HCEC 1CT (cell line): Measurements from ENCODE around the gene CDH5.
"Not testable (repeated sequence)": the region's sequence is repeated elsewhere in the genome, so short reads cannot be mapped to it uniquely, and the experiment has no call there.

Experiments used
- DNase-seq: peaks from one replicate; pipeline ENCODE4 v3.0.0-alpha.2; 2017

Gene CDH5, protein sequence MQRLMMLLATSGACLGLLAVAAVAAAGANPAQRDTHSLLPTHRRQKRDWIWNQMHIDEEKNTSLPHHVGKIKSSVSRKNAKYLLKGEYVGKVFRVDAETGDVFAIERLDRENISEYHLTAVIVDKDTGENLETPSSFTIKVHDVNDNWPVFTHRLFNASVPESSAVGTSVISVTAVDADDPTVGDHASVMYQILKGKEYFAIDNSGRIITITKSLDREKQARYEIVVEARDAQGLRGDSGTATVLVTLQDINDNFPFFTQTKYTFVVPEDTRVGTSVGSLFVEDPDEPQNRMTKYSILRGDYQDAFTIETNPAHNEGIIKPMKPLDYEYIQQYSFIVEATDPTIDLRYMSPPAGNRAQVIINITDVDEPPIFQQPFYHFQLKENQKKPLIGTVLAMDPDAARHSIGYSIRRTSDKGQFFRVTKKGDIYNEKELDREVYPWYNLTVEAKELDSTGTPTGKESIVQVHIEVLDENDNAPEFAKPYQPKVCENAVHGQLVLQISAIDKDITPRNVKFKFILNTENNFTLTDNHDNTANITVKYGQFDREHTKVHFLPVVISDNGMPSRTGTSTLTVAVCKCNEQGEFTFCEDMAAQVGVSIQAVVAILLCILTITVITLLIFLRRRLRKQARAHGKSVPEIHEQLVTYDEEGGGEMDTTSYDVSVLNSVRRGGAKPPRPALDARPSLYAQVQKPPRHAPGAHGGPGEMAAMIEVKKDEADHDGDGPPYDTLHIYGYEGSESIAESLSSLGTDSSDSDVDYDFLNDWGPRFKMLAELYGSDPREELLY

DNA sequence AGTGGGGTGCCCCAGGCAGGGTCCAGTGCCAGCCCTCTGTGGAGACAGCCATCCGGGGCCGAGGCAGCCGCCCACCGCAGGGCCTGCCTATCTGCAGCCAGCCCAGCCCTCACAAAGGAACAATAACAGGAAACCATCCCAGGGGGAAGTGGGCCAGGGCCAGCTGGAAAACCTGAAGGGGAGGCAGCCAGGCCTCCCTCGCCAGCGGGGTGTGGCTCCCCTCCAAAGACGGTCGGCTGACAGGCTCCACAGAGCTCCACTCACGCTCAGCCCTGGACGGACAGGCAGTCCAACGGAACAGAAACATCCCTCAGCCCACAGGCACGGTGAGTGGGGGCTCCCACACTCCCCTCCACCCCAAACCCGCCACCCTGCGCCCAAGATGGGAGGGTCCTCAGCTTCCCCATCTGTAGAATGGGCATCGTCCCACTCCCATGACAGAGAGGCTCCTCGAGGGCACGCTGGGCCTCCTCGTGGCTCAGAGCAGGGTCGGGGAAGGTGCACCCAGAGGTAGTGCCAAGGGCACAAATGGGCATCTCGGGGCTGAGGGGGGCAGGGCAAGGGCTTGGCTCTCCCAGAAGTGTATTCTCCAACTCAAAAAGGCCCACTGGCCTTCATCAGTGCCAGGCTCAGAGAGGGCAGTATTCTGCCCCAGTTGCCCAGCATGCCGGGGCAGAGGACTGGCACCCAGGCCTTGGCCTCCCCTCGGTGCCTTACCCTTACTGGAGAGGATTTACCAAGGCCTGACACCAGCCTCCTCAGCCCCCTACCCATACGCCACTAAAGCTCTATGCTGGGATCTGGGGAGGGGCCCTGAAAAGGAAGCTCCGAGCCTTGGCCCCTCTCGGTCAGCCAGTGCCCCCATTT lies at the start of gene CDH5:
TSS of gene CDH5 (plus strand) at position 259 of the 867 bp plus-strand sequence. CDS start 12,647 bp downstream, outside the sequence.
- DNase-seq = no peak

DNA sequence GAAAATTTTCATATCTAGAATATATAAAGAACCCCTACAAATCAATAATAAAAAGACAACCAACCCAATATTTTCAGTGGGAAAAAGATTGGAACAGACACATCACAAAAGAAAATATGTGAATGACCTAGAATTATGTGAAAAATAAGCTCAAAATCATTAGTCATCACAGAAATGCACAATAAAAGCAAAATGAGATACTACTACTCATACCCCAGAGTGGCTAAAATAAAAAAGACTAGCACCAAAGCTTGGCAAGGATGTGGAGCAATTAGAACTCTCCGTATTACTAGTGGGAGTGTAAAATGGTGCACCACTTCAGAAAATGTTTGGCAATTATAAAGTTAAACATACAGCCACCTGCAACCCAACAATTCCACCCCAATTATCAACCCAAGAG lies 48.0 kb upstream of the CDH5 start:
- no peak for DNase-seq

DNA sequence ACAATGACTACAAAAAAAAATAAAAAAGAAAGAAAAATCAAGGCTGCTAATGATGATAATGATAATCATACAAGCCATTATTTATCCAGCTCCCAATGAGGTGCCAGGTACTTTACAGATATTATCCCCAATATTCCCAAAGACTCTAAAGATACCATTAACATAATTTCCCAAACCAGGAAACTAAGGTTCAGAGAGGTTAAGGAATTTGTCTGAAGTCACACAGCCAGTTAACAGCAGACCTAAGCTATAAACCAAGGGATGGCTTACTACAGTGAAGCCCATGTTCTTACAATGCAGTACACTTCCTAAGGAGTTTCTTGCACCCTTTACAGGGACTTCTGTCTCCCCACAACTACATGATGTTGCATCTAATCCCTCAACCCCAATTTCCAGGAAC lies 45.7 kb upstream of the CDH5 start:
- no peak for DNase-seq

DNA sequence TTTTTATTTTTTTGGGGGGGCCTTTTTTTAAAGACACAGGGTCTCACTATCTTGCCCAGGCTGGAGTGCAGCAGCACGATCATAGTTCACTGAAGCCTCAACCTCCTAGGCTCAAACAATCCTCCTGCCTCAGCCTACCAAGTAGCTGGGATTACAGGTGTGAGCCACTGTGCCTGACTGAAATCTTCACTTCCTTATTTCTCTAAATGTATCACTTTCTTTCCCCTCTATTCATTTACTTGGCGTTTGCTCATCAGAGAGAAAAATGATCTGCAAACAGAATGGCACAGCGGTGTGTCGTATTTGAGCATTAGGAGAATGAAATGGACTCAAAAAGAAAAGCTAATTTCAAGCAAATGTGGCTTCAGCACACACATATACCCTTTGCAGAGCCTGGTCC lies 44.3 kb upstream of the CDH5 start:
- DNase-seq = no peak

DNA sequence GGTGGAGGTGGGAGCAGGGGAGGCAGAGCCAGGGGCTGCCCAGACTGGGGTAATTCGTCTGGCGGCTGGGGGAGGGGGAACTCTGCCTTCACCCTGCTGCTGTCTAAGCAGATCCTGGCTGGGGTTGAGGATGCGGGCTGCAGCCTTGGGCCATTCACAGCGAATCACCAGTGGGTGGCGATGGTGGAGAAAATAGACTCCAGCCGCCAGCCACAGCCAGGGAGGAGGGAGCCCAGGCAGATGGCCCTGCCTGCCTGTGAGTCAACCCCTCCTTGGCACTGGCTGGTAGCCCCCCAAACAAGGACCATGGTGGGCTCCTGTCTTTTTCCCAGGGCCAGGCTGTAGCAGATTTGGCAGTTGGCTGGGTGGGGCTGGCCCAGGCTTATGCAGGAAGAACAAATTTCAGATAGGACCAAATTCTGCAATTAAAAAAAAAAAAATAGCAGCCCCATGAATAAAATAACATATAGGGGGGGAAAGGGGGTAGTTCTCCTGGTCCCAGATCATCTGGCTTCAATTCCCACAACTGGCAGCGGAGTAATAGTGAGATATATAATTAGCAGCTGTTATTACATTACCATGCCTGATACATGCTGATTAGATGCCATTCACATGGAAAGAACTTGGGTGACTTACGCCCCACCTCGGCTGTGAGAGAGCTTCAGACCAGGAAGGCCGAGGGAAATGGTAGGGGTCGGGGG lies 41.5 kb upstream of the CDH5 start:
- peak; percentile 10 for DNase-seq

DNA sequence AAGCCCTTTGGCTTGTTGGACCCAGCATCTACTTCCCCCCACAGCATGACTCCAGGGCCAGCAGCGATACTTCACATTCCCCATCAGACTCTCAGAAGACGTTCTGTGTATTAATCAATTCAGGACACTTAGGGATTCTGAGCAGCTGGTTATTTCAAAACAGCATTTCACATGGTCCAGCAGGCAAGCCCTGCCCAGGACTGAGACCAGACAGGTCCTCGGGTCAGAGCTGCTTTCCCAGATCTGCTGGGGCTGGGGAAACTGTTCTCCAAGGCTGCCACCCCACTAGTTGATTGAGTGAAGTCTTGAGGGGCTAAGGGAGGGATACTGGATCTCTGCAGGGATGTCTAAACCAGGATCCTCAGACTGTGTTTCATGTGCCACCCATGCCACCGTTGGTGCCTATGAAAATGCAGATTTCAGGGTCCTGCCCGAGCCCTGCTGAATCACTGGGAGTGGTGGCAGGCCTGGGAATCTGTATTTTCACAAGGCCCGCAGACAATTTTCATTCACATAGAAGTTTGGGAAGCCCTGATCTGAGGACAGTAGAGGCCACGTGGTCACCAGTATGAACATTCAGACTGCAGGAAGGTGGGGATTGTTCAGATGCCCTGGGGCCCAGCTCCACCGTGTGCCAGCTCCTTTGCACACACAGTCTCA lies 40.6 kb upstream of the CDH5 start:
- DNase-seq = no peak

DNA sequence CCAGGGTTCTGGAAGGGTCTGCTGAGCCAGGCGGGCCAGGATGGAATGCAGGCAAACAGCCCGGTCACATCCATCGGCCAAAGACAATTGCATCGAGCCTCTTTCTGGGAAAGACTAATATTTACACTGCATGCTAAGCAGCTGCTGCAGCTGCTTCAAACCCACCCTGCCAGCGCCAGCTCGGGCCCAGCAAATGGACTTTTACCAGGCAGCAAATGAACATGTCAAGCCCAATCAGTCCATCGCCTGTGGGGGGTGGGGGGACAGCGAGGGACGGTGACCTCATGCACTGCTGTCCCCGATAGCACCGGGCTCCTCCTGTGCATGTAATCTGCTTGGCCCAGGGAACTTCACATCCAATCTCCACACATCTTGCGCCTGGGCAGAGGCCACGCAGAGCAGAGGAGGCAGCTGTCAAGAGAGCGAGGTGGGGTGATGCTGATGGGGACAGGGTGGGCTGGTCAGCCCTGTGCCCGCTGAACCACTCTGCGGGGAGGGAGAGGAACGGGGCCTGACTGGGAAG lies 39.4 kb upstream of the CDH5 start:
- no peak for DNase-seq

DNA sequence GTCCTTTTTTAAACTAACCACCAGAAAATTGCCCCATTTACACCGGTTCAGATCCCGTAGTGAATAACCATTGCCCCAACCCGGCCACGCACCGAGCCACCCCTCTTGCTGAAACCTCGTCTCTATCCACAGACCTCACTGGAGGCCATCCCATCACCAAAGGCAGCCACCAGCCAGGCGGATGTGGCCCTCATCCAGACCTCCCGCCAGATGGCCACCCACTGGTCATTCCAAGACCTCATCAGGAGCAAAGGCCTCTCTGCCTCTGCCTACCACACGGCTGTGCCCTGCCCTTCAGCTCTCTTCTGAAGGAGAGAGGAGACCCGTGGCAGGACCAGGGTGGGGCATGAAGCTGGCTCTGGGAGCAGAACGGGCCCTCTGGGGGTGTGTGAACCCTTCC lies 38.2 kb upstream of the CDH5 start:
- DNase-seq = no peak

DNA sequence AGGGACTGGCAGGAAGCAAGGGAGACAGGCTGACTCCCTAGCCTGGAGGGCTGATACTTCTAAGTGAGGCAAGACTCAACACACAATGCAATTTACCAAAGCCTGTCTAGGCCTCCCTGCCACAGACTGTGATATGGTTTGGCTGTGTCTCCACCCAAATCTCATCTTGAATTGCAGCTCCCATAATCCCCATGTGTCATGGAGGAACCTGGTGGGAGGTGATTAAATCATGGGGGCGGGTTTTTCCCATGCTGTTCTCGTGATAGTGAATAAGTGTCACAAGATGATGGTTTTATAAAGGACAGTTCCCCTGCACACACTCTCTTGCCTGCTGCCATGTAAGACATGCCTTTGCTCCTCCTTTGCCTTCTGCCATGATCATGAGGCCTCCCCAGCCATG lies 35.0 kb upstream of the CDH5 start:
- not testable (repeated sequence) for DNase-seq

DNA sequence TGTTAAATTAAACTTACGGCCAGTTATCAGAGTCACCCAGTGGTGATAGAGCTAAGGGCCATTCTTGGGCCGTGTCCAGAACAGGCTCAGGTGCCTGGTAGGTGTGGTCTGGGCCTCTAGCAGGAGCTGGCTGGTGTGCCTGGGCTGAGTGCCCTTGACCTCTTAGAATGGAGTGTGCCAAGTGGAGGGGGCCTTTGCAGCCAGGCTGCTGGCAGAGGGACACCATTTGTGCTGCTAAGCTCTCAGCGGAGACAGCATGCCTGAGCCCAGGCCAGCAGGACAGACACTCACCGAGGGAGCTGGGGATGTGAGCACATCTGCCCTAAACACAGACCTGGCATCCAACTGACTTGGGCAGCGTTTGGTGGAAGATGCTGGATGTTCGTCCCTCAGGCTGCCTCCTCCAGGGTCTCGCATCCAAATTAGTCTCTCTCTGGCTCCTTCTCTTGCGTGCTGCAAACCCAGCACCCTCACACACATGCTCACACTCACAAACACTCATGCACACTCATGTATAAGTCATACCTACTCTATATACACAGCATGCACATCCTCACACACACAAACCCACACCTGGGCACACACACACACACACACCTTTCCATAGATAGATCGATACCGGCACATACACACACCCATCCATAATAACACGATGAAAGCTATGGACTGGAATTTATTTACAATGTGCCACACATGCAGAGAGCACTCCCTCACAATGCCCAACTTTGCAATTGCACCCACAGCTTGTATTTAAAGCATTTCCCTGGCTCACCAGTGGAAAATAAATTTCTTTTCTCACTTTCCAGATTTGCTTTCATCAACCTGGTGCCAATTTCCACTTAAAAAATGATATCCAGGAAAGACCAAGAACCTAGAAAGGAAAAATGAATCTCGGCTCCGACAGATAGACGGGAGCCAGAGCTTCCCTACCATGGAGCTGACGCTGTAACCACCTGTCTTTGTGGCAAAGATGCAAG lies 33.6 kb upstream of the CDH5 start:
- DNase-seq = no peak

DNA sequence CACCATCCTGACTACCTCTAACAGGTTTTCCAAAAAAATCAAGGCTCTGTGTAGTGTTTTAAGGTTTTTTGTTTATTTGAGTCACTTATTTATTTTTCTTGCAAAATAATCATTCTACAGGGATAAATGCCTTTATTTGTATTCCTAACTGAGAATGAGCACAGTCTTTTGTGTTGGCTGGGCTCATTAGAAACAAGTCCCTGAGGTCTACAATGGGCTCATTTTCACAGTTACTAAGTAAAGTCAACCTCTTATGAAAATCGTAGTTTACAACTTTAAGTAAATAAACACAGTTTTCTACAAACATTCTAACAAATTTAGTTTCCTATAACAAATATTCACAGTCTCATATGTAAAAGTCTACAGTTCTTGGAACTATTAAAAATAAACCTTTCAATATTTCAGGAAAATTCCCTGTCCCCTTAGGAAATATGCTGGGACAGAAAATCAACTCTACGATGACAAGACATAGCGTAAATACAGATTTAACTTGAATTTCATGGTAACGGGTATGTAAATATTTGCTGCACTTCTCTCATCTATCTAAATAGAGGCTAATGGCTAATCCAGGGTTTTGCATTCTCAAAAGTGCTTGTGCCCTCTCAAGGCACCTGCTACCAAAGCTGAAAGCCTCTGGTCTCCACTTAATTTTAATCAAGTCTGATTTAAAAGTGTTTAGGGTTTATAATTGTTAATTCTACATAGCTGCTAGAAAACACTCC lies 31.5 kb upstream of the CDH5 start:
- no peak for DNase-seq

DNA sequence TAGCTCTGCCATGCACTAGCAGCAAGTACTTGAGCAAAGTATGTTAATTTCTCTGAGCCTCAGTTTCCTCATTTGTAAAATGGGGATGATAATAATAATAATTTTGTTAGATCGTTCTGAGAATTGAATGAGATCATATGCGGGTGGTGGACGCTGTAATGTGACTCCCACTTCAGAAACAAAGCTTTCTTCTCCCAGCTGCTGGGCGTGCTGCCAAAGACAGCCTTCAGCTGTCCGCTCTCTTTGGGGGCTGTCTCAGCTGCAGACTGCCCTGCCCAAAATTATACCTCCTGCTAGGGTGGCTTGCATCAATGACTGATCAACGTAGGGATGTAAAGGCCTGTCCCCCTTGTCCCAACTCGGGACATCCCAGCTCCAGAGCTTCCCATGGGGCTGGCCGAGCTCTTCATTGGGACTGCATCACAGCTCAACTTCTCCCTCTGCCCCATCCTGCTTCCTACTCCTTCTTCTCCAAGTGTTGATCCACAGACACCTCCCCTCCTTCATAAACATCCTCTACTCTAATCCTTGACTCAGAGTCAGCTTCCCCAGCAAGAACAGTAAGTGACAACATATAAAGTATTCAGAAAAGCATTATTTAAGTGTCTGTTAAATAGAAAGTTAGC lies 30.7 kb upstream of the CDH5 start:
- no peak for DNase-seq

DNA sequence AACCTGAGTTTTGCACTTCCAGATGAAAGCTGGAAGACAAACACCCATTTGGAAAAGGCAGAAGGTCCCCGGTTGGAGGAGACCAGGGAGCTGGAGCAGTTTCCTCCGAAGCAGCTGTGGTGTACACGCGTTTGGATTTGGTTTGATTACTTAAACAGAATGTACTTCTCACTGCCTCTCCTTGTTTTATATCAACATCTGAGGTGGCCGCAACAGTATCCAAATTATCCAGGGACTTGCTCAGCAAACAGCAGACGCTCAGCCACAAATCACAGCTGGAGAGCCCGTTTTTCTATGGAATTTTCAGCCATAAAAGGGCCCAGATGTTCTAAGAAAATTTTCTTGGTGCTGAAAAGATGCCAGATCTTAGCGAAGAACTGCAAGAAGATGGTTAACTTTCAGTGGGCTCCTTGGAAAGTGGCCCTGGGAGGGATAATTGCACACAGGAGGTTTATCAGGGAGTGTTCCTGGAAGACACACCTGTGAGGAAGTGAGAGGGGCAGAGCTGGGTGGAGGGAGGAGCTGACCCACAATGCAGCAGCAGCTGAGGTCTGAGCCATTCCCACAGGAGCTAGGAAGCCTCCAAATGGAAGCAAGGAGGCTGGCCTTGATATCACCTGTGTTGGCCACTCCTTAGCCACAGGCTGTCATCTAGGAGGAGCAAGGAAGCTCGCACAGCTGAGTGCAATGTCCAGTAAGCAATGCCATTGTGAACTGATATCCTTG lies 28.9 kb upstream of the CDH5 start:
- no peak for DNase-seq

DNA sequence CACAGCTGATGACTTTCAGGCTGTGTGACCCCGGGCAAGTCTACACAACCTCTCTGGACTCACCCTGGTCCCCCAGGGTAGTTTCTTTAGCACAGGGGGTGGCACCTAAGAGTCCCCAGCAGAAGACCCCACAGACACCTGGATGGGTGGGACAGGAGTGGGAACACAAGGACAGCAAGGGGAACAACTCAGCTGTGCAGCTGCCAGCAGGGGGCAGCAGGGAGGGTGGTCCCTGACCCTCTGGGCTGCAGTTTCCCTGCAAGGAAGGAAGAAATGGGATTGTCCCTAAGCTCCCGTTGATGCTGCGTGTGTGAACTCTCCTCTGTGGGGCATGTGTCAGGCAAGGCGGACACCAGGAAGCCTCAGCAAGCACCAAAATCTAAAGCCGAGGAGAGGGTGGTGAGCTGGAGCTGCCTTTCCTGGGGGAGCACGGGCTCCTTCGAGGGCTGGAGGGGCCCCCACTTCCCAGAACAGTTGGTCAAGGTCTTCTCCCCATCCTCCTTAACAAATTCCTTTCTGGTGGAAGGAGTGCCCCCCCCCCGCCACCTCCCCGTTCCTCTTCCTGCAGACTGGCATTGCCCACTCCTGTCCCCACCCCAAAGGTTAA lies 24.1 kb upstream of the CDH5 start:
- no peak for DNase-seq

DNA sequence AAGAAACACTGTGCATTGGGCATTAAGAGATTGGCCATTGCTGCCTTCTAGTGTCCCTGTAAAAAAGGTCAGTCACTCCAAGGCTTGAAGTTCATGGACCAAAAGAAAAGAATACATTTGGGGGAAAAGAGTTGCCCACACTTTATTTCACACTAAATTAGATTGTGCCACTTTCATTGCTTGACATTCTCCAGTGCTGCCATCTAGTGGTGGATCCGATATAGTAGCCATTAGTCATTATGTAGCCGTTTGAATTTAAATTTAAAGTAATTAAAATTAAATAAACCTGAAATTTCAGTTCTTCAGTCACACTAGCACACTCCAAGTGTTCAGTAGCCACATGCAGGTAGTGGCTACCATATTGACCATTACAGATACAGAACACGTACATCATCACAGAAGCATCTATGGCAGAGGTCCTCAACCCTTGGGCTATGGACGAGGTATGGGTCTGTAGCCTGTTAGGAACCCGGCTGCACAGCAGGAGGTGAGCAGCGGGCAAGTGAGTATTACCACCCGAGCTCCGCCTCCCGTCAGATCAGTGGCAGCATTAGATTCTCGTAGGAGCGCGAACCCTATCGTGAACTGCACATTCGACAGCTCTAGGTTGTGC lies 21.9 kb upstream of the CDH5 start:
- DNase-seq = no peak

DNA sequence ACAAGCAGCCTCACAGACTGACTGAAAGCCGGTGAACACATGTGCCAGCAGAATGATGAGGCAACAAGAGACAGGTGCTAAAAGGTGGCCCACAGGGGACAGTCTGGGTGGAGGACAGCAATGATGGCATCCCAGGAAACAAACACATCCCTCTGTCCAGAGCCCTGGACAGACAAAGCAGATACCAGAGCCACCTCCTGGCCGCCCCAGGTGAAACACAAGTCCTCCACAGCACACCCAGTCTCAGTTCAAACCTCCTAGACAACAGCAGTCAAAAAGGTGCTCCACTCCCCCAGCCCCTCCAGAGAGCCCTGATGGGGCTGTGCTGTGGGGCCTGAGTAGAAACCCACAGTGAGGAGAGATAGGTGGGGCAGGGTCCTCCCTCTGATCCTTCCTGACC lies 20.3 kb upstream of the CDH5 start:
- no peak for DNase-seq

DNA sequence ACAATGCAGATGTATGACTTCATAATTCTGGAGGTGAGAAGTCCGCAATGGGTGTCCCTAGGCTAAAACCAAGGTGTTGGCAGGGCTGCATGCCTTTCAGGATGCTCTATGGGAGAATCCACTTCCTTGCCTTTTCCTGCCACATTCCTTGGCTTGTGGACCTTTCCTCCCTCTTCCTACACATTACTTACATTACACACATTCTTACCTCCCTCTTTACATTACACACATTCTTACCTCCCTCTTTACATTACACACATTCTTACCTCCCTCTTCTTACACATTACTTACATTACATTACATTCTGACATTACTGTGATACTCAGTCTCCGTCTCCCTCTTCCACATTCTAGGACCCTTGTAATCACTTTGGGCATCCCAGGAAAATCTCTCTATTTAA lies 14.2 kb upstream of the CDH5 start:
- DNase-seq = no peak

DNA sequence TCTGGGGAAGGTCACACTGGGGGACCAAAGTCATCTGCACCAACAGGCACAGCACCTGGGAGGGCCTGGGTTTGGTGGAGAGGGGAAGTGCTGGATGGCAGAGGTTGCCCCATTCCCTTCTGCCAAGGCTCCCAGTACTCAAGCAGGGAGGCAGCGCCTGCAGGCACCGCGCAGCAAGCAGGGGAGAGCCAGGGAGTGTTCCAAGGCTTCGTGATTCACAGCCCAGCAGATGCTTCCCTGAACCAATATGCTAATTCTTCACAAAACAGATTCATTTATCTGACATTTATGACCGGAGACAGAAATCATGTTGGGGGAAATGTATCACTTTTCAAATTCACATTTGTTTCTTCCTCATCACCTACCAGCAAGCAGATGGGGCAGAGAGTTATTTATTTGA lies 13.4 kb upstream of the CDH5 start:
- DNase-seq = no peak
